GM12892 (cell line): ENCODE data around the gene PLEKHG3.

Experiments used
- POLR2AphosphoS5 ChIP-seq: IDR thresholded peaks from 2 replicates; pipeline ENCODE4 v1.6.1; 2011; ENCODE audit warnings: low read depth, low read length, control low read depth
- TAF1 ChIP-seq: IDR thresholded peaks from 2 replicates; pipeline ENCODE4 v1.6.1; 2011; ENCODE audit warnings: low read depth, mild to moderate bottlenecking, control low read depth, low read length, borderline replicate concordance

DNA sequence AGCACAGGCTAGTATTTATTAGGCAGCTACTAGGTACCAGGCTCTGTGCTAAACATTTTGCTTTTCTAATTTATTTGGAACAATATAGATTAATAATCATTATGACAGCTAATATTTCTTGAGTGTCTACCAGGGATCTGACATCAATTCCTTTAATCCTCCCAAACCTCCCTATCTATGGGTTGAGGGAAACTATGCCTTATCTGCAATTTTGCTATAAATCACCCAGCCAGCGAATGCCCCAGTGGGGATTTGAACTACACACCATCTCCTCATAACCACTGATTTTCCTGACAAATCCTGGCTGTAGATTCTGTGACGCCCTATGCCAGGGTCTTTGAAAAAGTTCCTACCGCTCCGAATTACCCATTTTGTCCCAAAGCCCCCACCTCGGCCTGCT lies 21.4 kb upstream of the PLEKHG3 start:
- TF ChIP-seq POLR2AphosphoS5 = no peak
- no peak for TF ChIP-seq TAF1
